HG02642 (cell line): ENCODE measurements around the gene TMTC1.
"Not testable (repeated sequence)": the region's sequence is repeated elsewhere in the genome, so short reads cannot be mapped to it uniquely, and the experiment has no call there.

ENCODE experiments used
- ATAC-seq: cut with Tn5 transposase; IDR thresholded peaks from one replicate; pipeline ENCODE4 v1.9.1; 2021; ENCODE audit warnings: mild to moderate bottlenecking; ENCODE audit not compliant: unreplicated experiment, poor library complexity

The TMTC1 gene

GRCh38 chr12:29676676-29677075 lies 107.1 kb downstream of the TMTC1 start:
- no peak for ATAC-seq

GRCh38 chr12:29674463-29674862 lies 109.3 kb downstream of the TMTC1 start:
- no peak for ATAC-seq

- no peak for ATAC-seq
These were observed 110.4 kb downstream of the TMTC1 start for GRCh38 chr12:29673346-29673745.

GRCh38 chr12:29672580-29672979 lies 111.2 kb downstream of the TMTC1 start:
- no peak for ATAC-seq

GRCh38 chr12:29671742-29672141 lies 112.0 kb downstream of the TMTC1 start:
- no peak for ATAC-seq

GRCh38 chr12:29667011-29667410 lies 116.7 kb downstream of the TMTC1 start:
- ATAC-seq = no peak

GRCh38 chr12:29665107-29665506 lies 118.6 kb downstream of the TMTC1 start:
- ATAC-seq = no peak

GRCh38 chr12:29662734-29663323 lies 120.9 kb downstream of the TMTC1 start:
- ATAC-seq = no peak

- no peak for ATAC-seq
These were observed 122.9 kb downstream of the TMTC1 start for GRCh38 chr12:29660847-29661246.

GRCh38 chr12:29656762-29657538 lies 126.8 kb downstream of the TMTC1 start:
- no peak for ATAC-seq

- no peak for ATAC-seq
These were observed 127.9 kb downstream of the TMTC1 start for GRCh38 chr12:29655861-29656260.

GRCh38 chr12:29653286-29653685 lies 130.5 kb downstream of the TMTC1 start:
- ATAC-seq = no peak

- no peak for ATAC-seq
These were observed 133.4 kb downstream of the TMTC1 start for GRCh38 chr12:29650371-29650770.

GRCh38 chr12:29649722-29650121 lies 134.0 kb downstream of the TMTC1 start:
- no peak for ATAC-seq

- ATAC-seq = no peak
These were observed 139.1 kb downstream of the TMTC1 start for GRCh38 chr12:29644536-29645162.

GRCh38 chr12:29640589-29641345 lies 143.0 kb downstream of the TMTC1 start:
- ATAC-seq = no peak

- ATAC-seq = no peak
These were observed 143.7 kb downstream of the TMTC1 start for GRCh38 chr12:29639893-29640495.

- ATAC-seq = no peak
These were observed 145.2 kb downstream of the TMTC1 start for GRCh38 chr12:29638528-29638927.

GRCh38 chr12:29634057-29634456 lies 149.7 kb downstream of the TMTC1 start:
- ATAC-seq = no peak

- not testable (repeated sequence) for ATAC-seq
These were observed 153.6 kb downstream of the TMTC1 start for GRCh38 chr12:29630164-29630563.
